Stimulated activated CD8-positive, alpha-beta memory T cell treated with anti-CD3 and anti-CD28 coated beads, Interleukin-12 subunit alpha, Interleukin-12 subunit beta, amount 100 ng/mL, for 24 hours (primary cell): ENCODE data around the gene FBLN2.

Source experiments
- DNase-seq: peaks from one replicate; pipeline ENCODE4 v3.0.0-alpha.2; 2020; ENCODE audit errors: extremely low read depth

Gene FBLN2

DNA sequence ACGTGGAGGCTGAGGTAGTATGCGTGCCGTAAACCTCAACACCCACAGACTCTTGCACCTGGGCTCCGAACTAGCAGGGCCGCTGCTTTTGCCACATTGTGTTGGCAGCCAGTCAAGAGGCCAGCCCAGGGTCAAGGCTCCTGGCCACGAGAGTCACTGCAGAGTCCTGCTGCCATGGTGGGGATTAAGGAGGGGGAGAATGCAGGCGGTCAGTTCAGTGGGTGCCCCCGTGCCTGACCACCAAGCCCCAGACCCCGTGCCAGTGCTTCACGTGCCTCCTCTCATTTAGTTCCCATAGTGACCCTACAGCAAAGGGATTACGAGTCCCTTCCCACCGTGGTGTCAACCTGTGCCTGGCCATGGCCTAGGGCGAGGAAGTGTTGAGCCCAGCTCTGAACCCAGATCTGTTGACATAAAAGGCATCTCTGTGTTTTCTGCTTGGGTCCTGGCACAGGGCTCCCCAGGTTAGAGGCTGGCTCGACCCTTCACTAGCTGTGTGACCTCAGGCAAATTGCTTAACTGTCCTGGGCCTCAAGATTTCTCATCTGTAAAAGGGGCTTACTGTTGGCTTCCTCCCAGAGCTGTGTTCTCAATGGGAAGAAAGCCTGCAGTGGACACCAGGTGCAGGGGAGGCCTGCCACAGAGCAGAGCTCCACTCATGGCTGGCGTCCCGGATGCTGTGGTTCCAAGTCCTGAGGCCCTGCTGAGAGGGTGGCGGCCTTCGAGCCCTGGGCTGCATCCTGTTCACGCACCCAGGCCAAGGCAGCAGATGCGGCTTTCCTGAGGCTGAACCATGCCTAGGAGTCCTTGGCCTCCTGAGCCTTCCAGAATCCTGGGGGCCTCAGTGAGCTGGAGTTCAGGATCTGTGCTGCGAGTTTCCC, 32.8 kb downstream of the FBLN2 start:
- no peak for DNase-seq

DNA sequence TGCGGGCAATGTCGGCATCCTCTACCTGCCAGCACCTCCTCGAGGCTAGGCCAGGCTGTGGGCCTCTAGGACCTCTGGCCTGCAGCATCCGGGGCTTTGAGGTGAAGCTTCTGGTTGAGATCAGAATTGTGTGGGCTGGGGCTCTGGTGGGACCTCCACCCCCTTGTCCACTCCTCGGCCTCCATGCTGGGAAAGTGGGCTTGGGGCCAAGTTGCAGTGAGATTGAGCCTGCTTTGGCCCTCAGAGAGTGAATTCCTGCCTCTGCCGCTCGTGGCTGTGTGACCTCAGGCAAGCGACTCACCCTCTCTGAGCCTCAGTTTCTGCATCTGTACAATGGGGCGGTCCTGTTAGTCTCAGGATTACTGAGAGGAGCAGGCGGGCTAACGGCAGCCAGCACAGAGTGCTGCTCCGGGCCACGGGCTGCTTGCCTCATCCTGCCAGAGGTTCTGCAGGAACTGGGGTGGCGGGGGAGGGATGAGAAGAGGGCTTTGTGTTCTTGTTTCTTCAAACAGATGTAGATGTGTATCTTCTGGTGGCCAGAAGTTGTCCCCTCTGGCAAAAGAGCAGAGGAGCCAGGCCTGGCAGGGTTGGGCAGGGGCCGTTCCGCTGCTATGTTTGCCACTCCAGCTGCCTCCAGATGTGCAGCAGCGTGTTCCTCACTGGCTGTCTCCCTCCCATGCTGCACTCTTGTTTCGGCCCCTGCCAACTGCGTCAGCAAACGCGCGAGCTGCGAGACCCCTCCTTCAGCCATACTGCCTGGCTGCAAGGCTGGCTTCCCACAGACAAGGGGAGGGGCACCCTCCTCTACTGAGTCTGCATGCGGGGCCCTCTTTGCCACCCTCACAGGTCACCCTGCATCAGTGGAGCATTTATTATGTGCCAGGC, 33.7 kb downstream of the FBLN2 start:
- DNase-seq, result no peak

DNA sequence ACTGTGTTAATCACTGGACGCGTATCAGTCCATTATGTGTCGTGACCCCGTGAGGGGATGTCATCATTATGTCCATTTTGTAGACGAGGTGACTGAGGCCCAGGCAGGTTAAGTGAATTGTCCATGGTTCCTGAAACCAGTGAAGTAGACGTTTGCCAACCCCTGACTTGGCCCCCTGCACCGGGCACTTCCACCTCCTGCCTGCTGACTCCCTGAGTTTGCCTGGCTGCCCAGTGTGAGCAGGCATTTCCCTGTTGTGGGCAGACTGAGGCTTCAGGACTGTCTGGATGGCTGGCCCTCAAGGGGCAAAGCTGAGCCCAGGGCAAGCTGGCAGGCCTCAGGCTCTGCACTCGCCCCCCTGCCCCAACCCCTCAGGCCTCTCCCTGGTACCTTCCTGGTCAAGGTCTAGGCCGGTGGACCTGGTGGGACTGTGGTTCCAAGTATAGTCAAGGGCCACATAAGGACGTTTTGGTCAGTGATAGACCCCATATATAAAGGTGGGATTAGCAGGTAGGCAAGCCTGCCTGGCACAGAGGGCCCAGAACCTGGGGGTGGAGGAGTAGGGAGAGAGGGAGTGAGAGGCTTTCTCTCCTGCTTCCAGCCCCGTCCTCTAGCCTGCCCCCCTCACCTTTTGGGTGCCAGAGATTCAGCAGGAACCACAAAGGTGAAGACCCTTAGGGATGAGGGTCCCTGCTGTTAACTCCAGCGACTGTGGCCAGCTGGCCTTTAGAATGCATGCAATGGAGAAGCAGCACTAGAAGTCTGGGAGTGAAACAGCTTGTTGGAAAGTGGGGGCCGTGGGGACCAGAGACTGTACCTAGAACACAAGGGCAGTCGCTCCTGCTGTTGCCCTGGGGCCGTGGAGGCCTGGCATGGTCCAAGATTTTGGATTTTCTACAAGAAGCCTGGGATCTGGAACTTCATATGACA, 34.6 kb downstream of the FBLN2 start:
- no peak for DNase-seq

DNA sequence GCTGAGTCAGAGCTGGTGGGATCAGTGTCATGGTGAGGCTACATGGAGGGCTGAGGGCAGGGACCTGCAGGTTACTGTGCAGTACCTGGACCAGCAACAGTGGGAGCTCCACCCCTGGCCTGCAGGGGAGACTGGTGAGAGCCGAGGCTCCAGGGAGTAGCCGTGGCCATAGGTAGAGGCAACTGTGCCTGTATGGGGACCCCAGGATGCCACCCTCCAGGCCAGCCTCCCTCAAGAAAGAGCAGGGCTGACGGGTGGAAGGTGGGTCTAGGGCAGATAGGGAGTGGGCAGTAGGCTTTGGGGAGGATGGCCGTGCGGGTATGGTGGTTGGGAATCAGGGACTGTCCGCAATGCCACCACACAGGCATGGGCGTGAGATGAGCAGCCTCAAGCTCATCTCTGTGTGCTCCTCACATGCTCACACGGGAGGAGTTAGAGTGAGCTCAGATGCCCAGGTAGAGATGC, 35.5 kb downstream of the FBLN2 start:
- DNase-seq, result no peak

DNA sequence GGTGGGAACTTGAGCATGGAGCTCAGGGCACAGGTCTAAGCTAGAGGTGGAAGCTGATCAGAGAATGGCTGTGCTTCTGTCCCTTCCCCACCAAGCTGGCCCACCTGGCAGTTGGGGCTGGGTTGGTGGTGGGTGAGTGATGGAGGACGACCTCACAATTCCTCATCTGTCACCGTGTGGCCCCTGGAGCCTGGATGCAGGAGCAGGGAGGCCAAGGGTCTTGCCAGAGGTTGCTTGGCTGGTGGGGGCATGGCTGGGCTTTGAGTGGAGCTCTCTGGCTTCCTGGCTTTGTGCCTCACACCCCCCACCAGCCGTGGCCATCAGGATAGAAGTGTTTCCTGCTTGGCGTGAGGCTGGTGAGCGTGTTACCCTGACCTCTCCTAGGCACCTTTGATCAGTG, 36.0 kb downstream of the FBLN2 start:
- no peak for DNase-seq

DNA sequence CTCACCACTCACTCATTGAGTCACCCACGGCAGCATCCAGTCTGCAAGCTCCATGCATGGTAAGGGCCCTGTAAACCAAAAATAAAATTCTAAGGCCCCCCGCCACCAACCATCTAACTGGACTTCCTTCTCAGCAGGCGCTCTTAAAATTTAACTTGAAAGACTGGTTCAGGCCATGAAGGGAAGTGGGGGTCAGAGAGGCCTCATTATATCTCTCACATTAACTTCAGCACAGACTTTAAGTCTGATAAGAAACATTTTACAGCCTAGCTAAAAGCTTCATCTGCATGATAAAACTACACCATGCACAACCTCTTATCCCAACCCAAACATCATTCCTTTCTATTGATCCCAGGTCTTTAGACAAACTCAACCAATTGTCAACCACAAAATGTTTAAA, 38.5 kb downstream of the FBLN2 start:
- no peak for DNase-seq

DNA sequence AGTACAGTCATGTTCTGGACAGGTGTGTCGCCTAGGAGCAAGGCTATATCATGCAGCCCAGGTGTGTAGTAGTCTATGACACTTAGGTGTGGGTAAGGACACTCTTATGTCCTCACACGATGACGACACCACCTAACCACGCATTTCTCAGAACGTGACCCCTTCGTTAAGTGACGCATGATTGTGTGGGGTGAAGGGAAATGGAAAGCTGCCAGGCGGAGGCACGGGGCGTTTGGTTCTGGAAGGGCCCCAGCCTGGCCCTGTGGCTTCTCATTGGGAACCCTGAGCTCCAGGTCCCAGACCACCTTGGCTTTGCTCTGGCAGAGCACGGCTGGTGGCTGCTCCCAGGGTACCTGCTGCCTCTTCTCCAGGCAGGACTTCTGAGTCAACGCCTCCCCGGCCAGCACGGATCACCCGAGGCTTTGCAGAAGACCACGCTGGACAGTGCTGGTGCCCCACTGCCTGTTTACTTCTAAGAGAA, 39.3 kb downstream of the FBLN2 start:
- no peak for DNase-seq

DNA sequence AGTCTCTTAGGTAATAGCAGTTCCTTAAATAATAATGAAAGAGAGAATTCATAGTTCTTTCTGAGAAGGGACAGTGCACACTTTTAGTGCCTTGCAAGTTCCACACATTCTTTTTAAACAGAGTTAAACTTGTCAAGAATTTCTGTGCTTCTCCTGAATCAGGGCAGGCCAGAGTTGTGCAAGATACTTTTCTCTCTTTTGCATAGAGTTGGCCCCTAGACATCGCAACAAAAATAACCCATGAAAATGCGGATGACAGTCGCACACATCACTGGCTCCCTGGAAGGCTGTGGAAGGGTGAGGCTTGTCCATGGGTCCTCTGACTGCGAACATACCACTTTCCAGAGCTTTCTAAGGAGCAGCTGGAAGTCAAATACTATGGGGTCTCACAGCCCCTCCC, 40.1 kb downstream of the FBLN2 start:
- no peak for DNase-seq

DNA sequence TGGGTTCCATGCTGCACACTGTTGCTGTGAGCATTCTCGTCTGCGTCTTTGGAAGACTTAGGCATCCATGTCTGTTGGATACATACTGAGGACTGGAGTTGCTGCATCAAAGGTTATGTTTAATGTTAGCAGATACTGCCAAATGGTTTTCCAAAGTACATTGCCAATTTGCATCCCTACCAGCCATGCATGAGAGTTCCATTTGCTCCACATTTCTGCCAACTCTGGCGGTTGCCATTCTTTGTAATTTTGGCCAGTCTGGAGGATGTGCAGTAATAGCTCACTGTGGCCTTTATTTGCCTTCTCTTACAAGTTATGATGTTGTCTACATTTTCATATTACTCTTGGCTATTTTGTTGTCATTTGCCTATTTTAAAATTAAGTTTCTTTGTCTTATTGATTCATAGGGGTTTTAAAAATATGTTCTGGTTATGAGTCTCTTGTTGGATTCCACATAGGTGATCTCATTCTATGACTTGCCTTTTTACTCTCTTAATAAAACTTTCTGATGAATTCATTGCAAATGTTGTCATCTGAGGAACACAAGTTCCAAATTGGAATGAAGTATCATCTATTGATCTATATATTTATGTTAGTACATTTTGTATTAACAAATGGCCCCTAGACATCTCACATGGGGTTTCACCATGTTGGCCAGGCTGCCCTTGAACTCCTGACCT, 42.1 kb downstream of the FBLN2 start:
- DNase-seq, result no peak

DNA sequence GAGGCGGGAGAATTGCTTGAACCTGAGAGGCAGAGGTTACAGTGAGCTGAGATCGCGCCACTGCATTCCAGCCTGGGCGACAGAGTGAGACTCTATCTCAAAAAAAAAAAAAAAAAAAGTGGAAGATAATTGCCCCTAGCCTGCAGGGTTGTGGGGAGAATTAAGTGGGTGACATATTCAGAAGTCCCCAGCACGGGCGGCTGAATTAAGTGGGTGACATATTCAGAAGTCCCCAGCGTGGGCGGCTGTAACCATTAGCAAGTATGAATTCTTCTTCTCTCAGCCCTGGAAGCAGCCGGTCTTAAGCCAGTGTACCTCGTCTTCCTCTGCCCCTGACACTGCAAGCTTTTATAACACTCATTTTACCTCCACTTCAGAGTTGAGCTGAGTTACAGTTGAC, 44.7 kb downstream of the FBLN2 start:
- DNase-seq, result no peak

DNA sequence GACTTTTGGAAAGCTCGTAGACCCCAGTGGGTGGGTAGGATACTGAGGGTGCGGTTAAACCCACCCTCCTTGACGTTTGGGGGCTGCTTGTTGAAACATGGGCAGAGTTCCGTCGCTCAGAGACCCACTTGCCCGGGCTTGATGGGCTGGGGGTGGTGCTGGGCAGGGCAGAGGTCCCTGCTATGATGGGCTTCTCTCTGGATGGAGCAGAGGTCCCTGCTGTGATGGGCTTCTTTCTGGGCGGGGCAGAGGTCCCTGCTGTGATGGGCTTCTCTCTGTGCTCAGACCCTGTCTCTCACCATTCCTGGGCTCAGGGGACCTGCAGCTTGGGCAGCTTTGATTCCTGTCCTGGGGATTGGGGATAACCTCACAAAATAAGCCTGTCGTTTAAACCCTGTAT, 45.2 kb downstream of the FBLN2 start:
- no peak for DNase-seq

DNA sequence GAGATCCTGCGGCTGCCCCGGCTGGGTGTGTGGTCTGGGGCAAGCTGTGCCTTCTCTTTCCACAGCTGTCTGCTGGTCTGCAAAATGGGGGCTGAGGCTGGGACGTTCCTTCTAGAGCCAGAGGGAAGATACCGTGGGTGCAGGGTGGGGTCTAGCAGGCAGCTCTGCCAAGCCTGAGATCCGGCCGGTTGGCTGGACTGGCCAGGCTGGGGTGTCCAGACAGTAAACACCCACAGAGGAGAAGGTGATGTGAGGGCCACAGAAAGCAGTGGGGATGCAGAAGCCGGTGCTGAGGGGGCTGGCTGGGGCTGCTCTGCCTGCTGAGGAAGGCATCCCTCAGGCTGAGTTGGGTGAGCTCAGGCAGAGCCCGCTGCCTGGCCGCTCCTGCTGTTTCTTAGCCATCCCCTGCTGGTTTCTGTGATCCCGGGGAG, 46.1 kb downstream of the FBLN2 start:
- no peak for DNase-seq

DNA sequence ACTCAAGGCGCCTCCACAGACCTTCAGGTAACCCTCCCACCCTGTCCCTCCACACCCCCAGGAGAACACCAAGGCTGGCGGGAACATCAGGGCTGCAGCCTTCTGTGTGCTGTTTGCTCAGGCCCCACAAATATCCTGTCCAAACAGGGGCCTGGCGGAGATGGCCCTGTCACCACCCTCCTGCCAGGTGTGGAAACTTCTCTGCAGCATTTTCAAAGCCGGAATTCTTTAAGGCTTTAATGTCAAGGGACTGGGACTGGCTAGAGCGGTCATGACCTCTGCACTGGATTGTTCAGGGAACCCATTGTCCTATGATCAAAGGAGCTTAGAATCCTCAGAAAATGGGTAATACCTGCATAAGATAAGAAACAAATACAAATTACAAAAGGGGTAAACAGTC, 46.6 kb downstream of the FBLN2 start:
- DNase-seq, result no peak

DNA sequence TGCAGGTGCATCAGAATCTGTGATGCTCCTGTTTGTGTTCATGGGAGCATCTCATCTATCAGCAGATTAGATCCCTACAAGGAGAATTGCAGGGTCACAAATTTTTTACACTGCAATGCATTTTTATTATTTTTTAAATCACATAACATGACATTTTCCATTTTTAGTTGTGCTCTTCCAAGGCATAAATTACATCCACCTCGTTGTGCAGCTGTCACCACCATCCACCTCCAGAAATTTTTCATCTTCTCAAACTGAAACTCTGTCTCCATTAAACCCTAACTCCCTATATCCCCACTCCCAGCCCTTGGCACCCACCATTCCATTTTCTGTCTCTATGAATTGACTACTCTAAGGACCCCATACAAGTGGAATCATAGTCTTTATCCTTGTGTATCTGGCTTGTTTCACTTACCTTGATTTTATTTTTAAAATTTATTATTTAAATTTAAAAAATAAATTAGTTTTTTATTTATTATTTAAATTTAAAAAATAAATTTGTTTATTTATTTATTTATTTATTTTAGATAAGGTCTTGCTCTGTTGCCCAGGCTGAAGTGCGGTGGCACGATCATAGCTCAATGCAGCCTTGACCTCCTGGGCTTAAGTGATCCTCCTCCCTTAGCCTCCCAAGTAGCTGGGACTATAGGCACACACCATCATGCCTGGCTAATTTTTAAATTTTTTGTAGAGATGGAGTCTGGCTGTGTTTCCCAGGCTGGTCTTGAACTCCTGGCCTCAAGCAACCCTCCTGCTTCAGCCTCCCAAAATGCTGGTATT, 47.7 kb downstream of the FBLN2 start:
- DNase-seq, result no peak

DNA sequence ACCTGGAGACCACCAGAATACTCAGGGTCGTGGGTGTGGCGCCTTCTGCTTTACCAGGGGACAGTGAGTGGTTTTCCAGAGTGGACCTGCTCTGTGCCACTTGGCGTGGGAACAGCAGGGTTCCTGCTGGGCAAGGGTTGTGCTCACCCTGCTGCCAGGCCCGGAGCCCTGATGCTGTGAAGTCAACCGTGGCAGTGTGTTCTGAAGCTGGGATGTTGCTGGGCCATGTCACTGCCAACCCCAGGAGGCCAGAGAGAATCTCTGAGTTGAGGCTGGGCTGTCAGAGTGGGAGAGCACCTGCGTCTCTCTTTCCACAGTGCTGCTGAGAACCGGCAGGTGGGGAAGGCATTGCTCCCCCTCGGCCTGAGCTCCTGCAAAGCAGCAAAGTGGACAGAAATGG, 48.7 kb downstream of the FBLN2 start:
- DNase-seq, result no peak

DNA sequence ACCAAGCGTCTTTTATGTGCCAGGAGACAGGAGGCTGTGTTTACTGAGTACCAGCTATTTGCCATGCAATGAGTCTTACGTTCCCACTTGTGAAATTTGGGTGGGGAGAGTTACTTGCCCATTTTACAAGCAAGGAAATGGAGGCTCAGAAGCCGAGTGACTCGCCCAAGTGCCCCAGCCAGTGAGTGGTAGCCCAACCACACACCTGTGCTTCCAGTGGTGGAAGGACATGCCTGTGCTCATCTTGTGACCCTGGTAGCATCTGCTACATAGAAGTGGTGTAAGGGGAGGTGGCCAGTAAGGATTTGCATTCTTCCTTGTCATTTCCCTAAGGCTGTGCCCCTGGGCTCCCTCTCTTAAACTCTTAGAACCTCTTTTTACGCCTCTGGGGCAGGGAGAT, 49.3 kb downstream of the FBLN2 start:
- no peak for DNase-seq

DNA sequence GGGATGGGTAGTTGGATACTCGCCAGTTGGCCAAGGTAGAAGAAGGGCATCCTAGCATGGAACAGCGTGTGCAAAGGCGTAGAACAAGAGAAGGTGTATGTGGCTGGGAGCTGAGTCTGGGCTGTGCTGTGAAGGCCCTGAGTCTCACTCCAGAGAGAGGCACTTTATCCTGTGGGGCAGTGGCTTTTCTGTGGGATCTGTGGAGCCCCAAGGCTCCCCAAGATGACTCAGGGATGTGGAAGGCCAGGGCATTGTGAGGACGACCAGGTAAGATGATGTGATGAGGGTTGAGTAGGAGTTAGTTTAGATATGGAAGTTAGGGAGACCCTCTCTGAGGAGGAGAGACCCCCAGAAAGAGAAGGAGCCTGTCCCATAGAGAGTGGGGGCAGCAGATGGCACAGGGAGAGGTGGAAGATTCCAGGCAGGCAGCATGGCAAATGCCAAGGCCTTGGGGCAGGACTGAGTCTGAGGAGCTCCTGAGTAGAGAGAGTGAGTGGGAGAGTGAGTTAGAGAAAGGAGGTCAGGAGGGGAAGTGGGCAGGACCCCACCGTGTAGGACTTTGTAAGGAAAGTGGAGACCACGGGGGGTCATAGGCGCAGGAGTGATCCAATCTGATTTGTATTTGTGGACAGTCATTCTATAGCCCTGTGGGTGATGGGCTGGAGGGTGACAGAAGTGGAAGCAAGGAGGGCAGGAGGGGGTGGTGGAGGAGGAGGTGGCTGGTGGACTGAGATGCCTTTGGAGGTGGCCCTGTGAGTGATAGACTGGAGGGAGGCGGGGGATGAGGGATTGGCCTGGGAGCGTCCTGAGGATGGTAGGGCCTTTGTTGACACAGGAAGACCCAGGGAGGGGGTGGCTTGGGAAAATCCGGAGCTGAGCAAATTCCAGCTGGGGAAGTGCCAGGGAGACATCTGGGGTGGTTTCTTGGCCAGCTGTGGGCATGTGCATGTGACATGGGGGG, 50.3 kb downstream of the FBLN2 start:
- DNase-seq, result no peak

DNA sequence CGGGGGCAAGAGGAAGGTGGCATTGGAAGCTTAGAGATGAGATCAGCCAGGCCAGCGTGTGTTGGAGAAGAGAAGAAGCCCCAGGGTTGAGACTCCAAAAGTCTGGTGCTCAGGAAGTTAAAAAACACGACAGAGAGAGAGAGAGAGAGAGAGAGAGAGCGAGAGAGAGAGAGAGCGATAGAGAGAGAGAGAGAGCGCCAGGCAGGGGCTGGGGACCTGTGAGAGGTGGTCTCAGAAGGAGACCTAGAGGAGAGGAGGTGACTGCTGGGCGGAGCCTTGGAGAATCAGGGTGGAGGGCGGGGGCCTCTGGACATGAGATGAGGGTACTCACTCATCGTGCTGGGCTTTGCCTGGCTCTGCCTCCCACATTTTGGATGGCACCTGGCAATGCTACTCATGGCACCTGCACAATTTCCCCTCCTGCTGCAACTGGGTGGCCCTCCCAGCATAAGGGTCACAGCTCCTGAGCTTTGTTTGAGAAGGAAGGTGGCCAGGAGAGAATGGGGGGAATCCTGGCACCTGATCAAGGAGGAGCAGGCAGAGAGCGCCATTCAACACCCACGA, 51.0 kb downstream of the FBLN2 start:
- DNase-seq, result no peak
